Liver (tissue), 9 donors: ENCODE data around the gene RPS10. TPM values are rescaled to one million over a fixed set of nuclear protein-coding genes. Genes with fewer than 3 reads are reported as not detected.

Experiments
- DNase-seq: peaks from one replicate; pipeline ENCODE4 v3.0.0-alpha.2; 2017; ENCODE audit warnings: low spot score
- H3K27ac ChIP-seq, 2 donors: one replicate each; pipeline ENCODE4 v1.7.0; 2013; ENCODE audit warnings: inconsistent platforms in 2 of 2, low read length in 2 of 2, control low read depth in 1 of 2, low read depth in 1 of 2, mild to moderate bottlenecking in 1 of 2
- H3K27me3 ChIP-seq, 4 donors: one replicate each; pipeline versions ENCODE4 v1.6.1 to v1.7.0; 2013; ENCODE audit warnings: low read length in 3 of 4, inconsistent platforms in 1 of 4, mild to moderate bottlenecking in 1 of 4, moderate library complexity in 1 of 4; ENCODE audit not compliant: control insufficient read depth in 4 of 4, insufficient read depth in 4 of 4
- H3K36me3 ChIP-seq, 4 donors: one replicate each; pipeline versions ENCODE4 v1.6.1 to v1.7.0; 2013; ENCODE audit warnings: low read length in 3 of 4, mild to moderate bottlenecking in 3 of 4, low read depth in 1 of 4, moderate library complexity in 1 of 4; ENCODE audit not compliant: control insufficient read depth in 4 of 4, insufficient read depth in 3 of 4
- H3K4me1 ChIP-seq, 4 donors: one replicate each; pipeline versions ENCODE4 v1.6.1 to v1.7.0; 2013; ENCODE audit warnings: low read length in 3 of 4, mild to moderate bottlenecking in 3 of 4, moderate library complexity in 1 of 4; ENCODE audit not compliant: control insufficient read depth in 4 of 4, insufficient read depth in 4 of 4
- H3K4me3 ChIP-seq, 3 donors: one replicate each; pipeline versions ENCODE4 v1.6.1 to v1.7.0; 2013; ENCODE audit warnings: low read length in 3 of 3, control low read depth in 1 of 3, low read depth in 1 of 3, mild to moderate bottlenecking in 1 of 3
- H3K9ac ChIP-seq, 2 donors: one replicate each; pipeline ENCODE4 v1.7.0; 2013; ENCODE audit warnings: low read length in 2 of 2, mild to moderate bottlenecking in 2 of 2, moderate library complexity in 2 of 2, control low read depth in 1 of 2, low read depth in 1 of 2
- H3K9me3 ChIP-seq, 4 donors: one replicate each; pipeline versions ENCODE4 v1.6.1 to v1.7.0; 2013; ENCODE audit warnings: low read length in 3 of 4; ENCODE audit not compliant: control insufficient read depth in 4 of 4
- CTCF ChIP-seq: fragments of 150-350 bp; IDR thresholded peaks from 2 replicates; pipeline ENCODE4 v1.5.1; 2017; ENCODE audit warnings: improper control_type of control experiment, low read depth, low read length; ENCODE audit not compliant: missing input control
- FOXA2 ChIP-seq: IDR thresholded peaks from 2 replicates; pipeline ENCODE4 v1.6.1; 2016; ENCODE audit warnings: antibody characterized with exemption
- GABPA ChIP-seq, 2 donors: IDR thresholded peaks in 1 of 2; conservative IDR thresholded peaks in 1 of 2; 2 replicates each; pipeline ENCODE4 v1.6.1; 2016; ENCODE audit warnings: antibody characterized with exemption in 2 of 2, mild to moderate bottlenecking in 1 of 2, moderate library complexity in 1 of 2
- HNF4A ChIP-seq, 2 donors: conservative IDR thresholded peaks; 2 replicates each; pipeline ENCODE4 v1.6.1; 2016; ENCODE audit warnings: antibody characterized with exemption in 2 of 2, mild to moderate bottlenecking in 2 of 2
- HNF4G ChIP-seq: IDR thresholded peaks from 2 replicates; pipeline ENCODE4 v1.6.1; 2016; ENCODE audit warnings: antibody characterized with exemption
- JUND ChIP-seq, 2 donors: IDR thresholded peaks; 2 replicates each; pipeline ENCODE4 v1.6.1; 2016; ENCODE audit warnings: antibody characterized with exemption in 2 of 2
- MAX ChIP-seq: IDR thresholded peaks from 2 replicates; pipeline ENCODE4 v1.6.1; 2016; ENCODE audit warnings: antibody characterized with exemption
- NR2F2 ChIP-seq: IDR thresholded peaks from 2 replicates; pipeline ENCODE4 v1.6.1; 2016; ENCODE audit warnings: antibody characterized with exemption
- RAD21 ChIP-seq, 2 donors: IDR thresholded peaks; 2 replicates each; pipeline ENCODE4 v1.6.1; 2016; ENCODE audit warnings: antibody characterized with exemption in 2 of 2, mild to moderate bottlenecking in 2 of 2
- REST ChIP-seq: IDR thresholded peaks from 2 replicates; pipeline ENCODE4 v1.6.1; 2016; ENCODE audit warnings: antibody characterized with exemption, mild to moderate bottlenecking
- RXRA ChIP-seq, 2 donors: IDR thresholded peaks; 2 replicates each; pipeline ENCODE4 v1.6.1; 2017 to 2018; ENCODE audit warnings: antibody characterized with exemption in 2 of 2, mild to moderate bottlenecking in 1 of 2
- SP1 ChIP-seq: IDR thresholded peaks from 2 replicates; pipeline ENCODE4 v1.6.1; 2018; ENCODE audit warnings: antibody characterized with exemption, mild to moderate bottlenecking
- TAF1 ChIP-seq: conservative IDR thresholded peaks from 2 replicates; pipeline ENCODE4 v1.6.1; 2016; ENCODE audit warnings: antibody characterized with exemption, mild to moderate bottlenecking
- YY1 ChIP-seq: IDR thresholded peaks from 2 replicates; pipeline ENCODE4 v1.6.1; 2016; ENCODE audit warnings: antibody characterized with exemption, mild to moderate bottlenecking
- ZBTB33 ChIP-seq: IDR thresholded peaks from 2 replicates; pipeline ENCODE4 v1.6.1; 2016; ENCODE audit warnings: antibody characterized with exemption
- WGBS: extraction: QIAGEN DNeasy Blood & Tissue Kit; methylation state at CpG from one replicate; pipeline ENCODE4 v1.1.7; 2013; 5-methylcytosine and 5-hydroxymethylcytosine counted together
- polyA plus RNA-seq, 2 donors: library from polyadenylated mRNA; stranded (reverse) in 1 of 2; unstranded in 1 of 2; fragments of 200-250 nt in 1 of 2; fragments of >200 nt in 1 of 2; fragmentation: Nextera tagmentation in 1 of 2; extraction: Ambion mirVana in 1 of 2; gene quantifications; one replicate each; pipeline versions ENCODE4 v1.2.1 to v1.2.3, GENCODE V29; 2013 to 2015
- total RNA-seq, 2 donors: library from RNA; depleted of rRNA; stranded (reverse); fragments of >200 nt; gene quantifications; one replicate each; pipeline ENCODE4 v1.2.3, GENCODE V29; 2014
- donor health status: healthy.
- donor health status: healthy.
- donor health status: healthy.
- donor health status: healthy.
- donor health status: healthy.

RPS10 gene
- total and polyA plus RNA-seq, 4 donors: 294 to 970 (median 832) TPM

GRCh38 chr6:34393966-34394305 is 31.9 kb downstream of the RPS10 start:
- TF ChIP-seq NR2F2 (no peak), HNF4G (no peak), TAF1 (no peak), JUND (IDR thresholded peaks at IDR 0.05) (no peak)

GRCh38 chr6:34393191-34393965 is 32.5 kb downstream of the RPS10 start:
- Histone ChIP-seq H3K4me3 (peak overlapping the region; percentile 75 to 89 (median 80)), H3K36me3 (no peaks in the 10 kb centered on the region), H3K4me1 (peaks cover 2 to 22% (median 15%) of the 10 kb centered on the region in 4 donors), H3K9me3 (peaks cover 0 to 2% (median 0%) of the 10 kb centered on the region in 4 donors), H3K9ac (peak overlapping the region in 1 of 2 donors; percentile 23), H3K27ac (peak overlapping the region; percentile 84 to 94), H3K27me3 (no peaks in the 10 kb centered on the region)
- TF ChIP-seq GABPA (IDR thresholded peaks at IDR 0.05 in 1 of 2, conservative IDR thresholded peaks at IDR 0.05 in 1 of 2): no peak
- TF ChIP-seq RXRA (IDR thresholded peaks at IDR 0.05): no peak
- no peak for TF ChIP-seq SP1
- TF ChIP-seq MAX: no peak
- TF ChIP-seq REST: no peak
- TF ChIP-seq HNF4G: no peak
- TF ChIP-seq HNF4A (conservative IDR thresholded peaks at IDR 0.05): no peak
- no peak for TF ChIP-seq CTCF
- no peak for TF ChIP-seq FOXA2
- TF ChIP-seq ZBTB33: no peak
- no peak for TF ChIP-seq NR2F2
- no peak for TF ChIP-seq TAF1
- no peak for TF ChIP-seq YY1
- no peak for TF ChIP-seq JUND (IDR thresholded peaks at IDR 0.05)
- TF ChIP-seq RAD21 (IDR thresholded peaks at IDR 0.05): no peak
- WGBS: 45% methylated on average over 16 of the region's 16 CpGs
- no peak for DNase-seq

More at GRCh38 chr6:34393966-34394305, 31.9 kb downstream of the RPS10 start:
- Histone ChIP-seq H3K27me3 (no peaks in the 10 kb centered on the region), H3K9ac (no peak overlapping the region), H3K4me3 (no peak overlapping the region), H3K4me1 (peaks cover 2 to 22% (median 15%) of the 10 kb centered on the region in 4 donors), H3K9me3 (peaks cover 0 to 2% (median 0%) of the 10 kb centered on the region in 4 donors), H3K27ac (no peak overlapping the region), H3K36me3 (no peaks in the 10 kb centered on the region)
- WGBS: 90% methylated on average over 3 of the region's 3 CpGs
- DNase-seq: no peak
